ENCODE data around the gene TRIM25. TPM values are rescaled to one million over a fixed set of nuclear protein-coding genes. Genes with fewer than 3 reads are reported as not detected.

TRIM25 gene
- total RNA-seq, 1 experiment from 2014 or later: 107 TPM

Other genes starting within 250 kb of the TRIM25 start
- 4.6 and 5.9 TPM in 2 replicates for gene C17orf67, start 80.1 kb downstream of the TRIM25 start, total RNA-seq (2022)
- 10.0 and 12.5 TPM in 2 replicates for gene DGKE, start 79.9 kb downstream of the TRIM25 start, total RNA-seq (2022)
- 13.4 and 13.5 TPM in 2 replicates for gene COIL, start 47.0 kb upstream of the TRIM25 start, total RNA-seq (2022)
- 17.6 and 20.2 TPM in 2 replicates for gene SCPEP1, start 64.1 kb upstream of the TRIM25 start, total RNA-seq (2022)
- gene AKAP1, start 171.2 kb upstream of the TRIM25 start, total RNA-seq (2022): 41.4 and 48.4 TPM in 2 replicates